ENCODE measurements around the gene VMP1. TPM values are rescaled to one million over a fixed set of nuclear protein-coding genes. Genes with fewer than 3 reads are reported as not detected.

VMP1 gene
- total RNA-seq, 6 experiments from 2014 or later: 121 to 155 (median 149) TPM

DNA sequence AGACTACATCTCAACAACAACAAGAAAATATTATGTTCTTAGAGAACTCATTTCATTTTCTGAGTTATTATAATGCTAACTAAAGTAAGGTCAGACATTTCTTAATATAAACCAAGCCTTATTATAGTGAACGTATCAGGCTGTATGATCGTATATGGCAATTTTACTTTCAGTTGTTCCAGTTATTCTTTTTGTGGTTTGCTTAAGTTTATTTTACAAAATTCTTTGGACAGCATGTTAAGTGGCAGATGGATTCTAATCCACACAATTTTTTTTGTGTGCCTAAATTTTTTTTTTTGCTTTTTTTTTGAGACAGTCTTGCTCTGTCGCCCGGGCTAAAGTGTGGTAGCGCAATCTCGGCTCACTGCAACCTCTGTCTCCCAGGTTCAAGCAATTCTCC, 59.0 kb downstream of the VMP1 start:
- H3K4me3 Mint-ChIP-seq: no peak overlapping the region

DNA sequence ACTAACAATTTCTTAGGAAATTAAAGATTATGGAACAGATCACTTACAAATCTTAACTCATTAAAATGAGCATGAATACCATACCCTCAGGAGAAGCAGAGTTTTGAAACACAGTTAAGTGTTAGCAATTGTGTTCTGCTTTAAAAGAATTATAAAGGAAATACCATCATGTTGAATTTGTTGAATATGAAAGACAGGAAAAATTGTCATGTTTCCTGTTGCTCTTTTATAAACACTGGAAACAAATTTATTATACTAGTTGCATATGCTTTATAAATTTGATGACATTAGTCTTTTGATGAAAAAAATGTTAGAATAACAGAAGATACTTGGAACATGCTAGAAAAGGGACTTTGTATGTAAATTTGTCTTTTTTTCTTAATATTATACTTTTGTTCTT, 59.7 kb downstream of the VMP1 start:
- H3K27ac Mint-ChIP-seq: no peak overlapping the region
- TF ChIP-seq, protein P1, sequence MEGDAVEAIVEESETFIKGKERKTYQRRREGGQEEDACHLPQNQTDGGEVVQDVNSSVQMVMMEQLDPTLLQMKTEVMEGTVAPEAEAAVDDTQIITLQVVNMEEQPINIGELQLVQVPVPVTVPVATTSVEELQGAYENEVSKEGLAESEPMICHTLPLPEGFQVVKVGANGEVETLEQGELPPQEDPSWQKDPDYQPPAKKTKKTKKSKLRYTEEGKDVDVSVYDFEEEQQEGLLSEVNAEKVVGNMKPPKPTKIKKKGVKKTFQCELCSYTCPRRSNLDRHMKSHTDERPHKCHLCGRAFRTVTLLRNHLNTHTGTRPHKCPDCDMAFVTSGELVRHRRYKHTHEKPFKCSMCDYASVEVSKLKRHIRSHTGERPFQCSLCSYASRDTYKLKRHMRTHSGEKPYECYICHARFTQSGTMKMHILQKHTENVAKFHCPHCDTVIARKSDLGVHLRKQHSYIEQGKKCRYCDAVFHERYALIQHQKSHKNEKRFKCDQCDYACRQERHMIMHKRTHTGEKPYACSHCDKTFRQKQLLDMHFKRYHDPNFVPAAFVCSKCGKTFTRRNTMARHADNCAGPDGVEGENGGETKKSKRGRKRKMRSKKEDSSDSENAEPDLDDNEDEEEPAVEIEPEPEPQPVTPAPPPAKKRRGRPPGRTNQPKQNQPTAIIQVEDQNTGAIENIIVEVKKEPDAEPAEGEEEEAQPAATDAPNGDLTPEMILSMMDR (IDR thresholded peaks at IDR 0.05): no peak
- no peaks in the 10 kb centered on the region for H3K27me3 Mint-ChIP-seq (ENCODE audit: insufficient read depth)
- no peak overlapping the region for H3K4me3 Mint-ChIP-seq
- H3K9me3 Mint-ChIP-seq: no peaks in the 10 kb centered on the region
- no peak for DNase-seq
- H3K4me1 Mint-ChIP-seq (ENCODE audit: low read depth): peaks cover 46% of the 10 kb centered on the region
- peaks cover 13% of the 10 kb centered on the region for H3K36me3 Mint-ChIP-seq (ENCODE audit: low read depth)

More for the DNA sequence above, 59.0 kb downstream of the VMP1 start:
- DNase-seq: no peak
- peaks cover 53% of the 10 kb centered on the region for H3K4me1 Mint-ChIP-seq (ENCODE audit: low read depth)
- H3K36me3 Mint-ChIP-seq (ENCODE audit: low read depth): peaks cover 13% of the 10 kb centered on the region
- H3K27me3 Mint-ChIP-seq (ENCODE audit: insufficient read depth): no peaks in the 10 kb centered on the region
- no peak overlapping the region for H3K27ac Mint-ChIP-seq
- no peaks in the 10 kb centered on the region for H3K9me3 Mint-ChIP-seq
- TF ChIP-seq, protein P1 (IDR thresholded peaks at IDR 0.05): no peak

DNA sequence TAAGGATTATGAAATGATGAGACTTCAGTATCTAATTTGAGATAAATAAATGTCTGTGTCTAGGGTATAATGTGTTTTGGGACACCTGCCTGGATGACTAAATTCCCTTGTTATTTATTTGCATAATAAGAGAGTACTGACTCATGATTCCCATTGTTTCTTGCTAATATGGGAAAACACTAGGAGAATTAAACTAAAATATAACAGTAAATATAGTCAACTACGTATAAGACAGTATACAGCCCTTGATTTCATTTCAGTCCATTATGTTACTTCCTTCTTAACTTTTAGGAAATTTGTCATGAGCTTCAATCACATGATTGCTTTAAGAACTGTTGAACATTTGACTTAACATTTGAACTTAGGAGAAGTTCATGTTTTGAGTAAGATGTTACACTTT, 62.4 kb downstream of the VMP1 start:
- H3K4me1 Mint-ChIP-seq (ENCODE audit: low read depth): peaks cover 23% of the 10 kb centered on the region
- TF ChIP-seq, protein P1 (IDR thresholded peaks at IDR 0.05): no peak
- DNase-seq: no peak
- peak overlapping the region; percentile 36; the same call in 1 of the 2 replicates for H3K27ac Mint-ChIP-seq
- H3K4me3 Mint-ChIP-seq: no peak overlapping the region
- H3K27me3 Mint-ChIP-seq (ENCODE audit: insufficient read depth): no peaks in the 10 kb centered on the region
- H3K36me3 Mint-ChIP-seq (ENCODE audit: low read depth): peaks cover 13% of the 10 kb centered on the region
- no peaks in the 10 kb centered on the region for H3K9me3 Mint-ChIP-seq

DNA sequence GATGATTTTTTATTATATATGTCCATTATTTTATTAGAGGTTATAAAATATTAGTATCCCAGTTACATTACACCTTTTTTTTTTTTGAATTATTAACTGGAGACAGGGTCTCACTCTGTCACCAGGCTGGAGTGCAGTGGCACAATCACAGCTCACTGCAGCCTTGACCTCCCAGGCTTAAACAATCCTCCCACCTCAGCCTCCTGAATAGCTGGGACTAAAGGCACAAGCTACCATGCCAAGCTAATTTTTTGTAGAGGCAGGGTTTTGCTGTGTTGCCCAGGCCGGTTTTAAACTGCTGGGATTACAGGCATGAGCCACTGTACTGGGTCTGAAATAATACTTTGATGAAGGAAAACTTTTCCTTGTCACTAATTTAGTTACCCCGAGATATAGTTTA, 63.6 kb downstream of the VMP1 start:
- DNase-seq: no peak
- TF ChIP-seq, protein P1 (IDR thresholded peaks at IDR 0.05): no peak
- Mint-ChIP-seq H3K4me3 (no peak overlapping the region), H3K27ac (no peak overlapping the region), H3K36me3 (ENCODE audit: low read depth) (peaks cover 11% of the 10 kb centered on the region), H3K9me3 (no peaks in the 10 kb centered on the region), H3K27me3 (ENCODE audit: insufficient read depth) (no peaks in the 10 kb centered on the region), H3K4me1 (ENCODE audit: low read depth) (peaks cover 18% of the 10 kb centered on the region)

DNA sequence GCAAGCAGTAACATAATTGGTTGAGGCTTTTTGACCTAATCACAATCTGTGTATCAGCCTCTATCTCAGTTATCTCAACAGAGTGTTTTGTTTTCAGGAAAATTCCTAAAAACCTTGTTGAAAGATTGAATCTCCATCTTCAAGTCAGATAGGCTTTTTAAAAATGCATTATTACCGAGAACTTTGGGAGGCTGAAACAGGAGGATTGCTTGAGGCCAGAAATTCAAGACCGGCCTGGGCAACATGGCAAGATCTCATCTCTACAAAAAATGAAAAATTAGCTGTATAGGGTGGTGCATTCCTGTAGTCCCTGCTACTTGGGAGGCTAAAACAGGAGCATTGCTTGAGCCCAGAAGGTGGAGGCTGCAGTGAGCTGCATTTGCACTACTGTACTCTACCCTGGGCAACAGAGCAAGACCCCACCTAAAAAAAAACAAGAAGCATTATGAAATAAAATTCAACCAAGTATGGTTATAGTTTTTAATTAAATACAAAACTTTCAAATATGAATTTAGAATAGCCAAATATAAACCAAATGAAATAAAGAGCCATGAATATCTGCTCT, 68.4 kb downstream of the VMP1 start:
- TF ChIP-seq, protein P1 (IDR thresholded peaks at IDR 0.05): no peak
- DNase-seq: no peak
- Mint-ChIP-seq H3K27me3 (ENCODE audit: insufficient read depth) (no peaks in the 10 kb centered on the region), H3K27ac (no peak overlapping the region), H3K36me3 (ENCODE audit: low read depth) (peaks cover 26% of the 10 kb centered on the region), H3K4me3 (no peak overlapping the region), H3K9me3 (no peaks in the 10 kb centered on the region), H3K4me1 (ENCODE audit: low read depth) (peaks cover 25% of the 10 kb centered on the region)

All from HFFc6 (cell line).